ENCODE data around the gene MEGF11.
A peak's percentile ranks its signal among the peaks of the same experiment; 100 is the strongest.
"Not testable (repeated sequence)": the region's sequence is repeated elsewhere in the genome, so short reads cannot be mapped to it uniquely, and the experiment has no call there.

Gene MEGF11

DNA sequence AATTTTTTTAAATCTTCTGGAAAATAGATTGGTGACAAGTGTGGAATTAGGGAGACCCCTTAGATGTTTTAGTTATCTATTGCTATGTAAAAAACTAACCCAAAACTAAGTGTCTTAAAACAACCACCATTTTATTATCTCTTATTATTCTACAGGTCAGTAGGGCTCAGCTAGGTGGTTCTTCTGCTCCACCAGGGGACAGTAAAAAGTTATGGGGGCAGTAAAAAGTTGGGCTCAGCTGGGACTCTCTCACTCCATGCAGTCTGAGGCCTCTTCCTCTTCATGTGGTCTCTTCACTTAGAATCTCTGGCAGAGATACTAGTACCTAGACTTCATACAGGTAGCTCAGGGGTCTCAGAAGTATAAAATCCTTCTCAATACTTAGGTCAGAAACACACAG is 21.8 kb upstream of the MEGF11 start:
- DNase-seq: no peak

DNA sequence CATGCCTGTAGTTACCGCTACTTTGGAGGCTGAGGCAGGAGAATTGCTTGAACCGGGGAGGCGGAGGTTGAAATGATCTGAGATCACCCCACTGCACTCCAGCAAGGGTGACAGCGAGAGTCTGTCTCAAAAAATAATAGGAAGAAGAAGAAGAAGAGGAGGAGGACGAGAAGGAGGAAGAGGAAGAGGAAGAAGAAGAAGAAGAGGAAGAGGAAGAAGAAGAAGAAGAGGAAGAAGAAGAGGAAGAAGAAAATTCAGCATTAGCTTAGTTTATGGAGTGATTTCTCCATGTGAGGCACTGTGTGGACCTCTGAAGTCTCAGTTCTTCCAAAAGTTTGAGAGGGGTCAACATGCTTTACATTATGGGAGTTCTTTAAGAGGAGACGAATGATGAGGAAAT is 17.4 kb upstream of the MEGF11 start:
- no peak for DNase-seq

DNA sequence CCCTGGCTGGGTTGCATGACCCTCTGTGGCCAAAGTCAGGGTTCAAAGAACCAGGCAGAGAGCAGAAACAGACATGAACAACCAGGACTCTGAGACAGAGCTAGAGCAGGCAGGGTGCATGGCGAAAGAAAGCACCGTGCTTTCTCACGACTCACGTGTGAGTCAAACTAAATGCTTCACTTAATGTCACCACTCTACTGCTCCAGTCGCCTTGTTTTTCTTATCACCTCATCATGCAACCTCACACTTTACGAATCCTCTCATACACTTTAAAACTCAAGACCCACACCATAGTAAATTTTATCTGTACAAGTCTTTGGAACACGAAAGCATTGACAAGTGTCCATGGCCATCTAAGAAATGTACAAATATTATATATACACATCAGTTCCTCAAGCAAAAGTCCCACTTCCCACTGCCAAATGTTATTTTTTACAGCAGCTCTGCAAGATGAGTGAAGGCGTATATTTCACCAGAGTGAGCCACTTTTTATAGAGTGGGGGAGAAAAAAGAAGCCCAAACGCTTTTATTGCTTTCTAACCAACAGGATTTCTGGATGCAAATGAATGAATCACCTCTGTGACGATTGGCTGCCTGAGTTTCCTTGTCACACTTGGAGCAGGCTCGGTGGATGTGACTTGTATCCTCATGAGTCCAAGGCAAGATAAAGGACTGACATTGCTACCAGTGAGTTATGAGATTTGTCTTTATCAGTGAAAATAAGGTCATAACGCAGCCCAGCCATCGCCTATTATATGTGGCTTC is 16.0 kb upstream of the MEGF11 start:
- peak in 1 of 2 experiments; percentile 27 for DNase-seq

DNA sequence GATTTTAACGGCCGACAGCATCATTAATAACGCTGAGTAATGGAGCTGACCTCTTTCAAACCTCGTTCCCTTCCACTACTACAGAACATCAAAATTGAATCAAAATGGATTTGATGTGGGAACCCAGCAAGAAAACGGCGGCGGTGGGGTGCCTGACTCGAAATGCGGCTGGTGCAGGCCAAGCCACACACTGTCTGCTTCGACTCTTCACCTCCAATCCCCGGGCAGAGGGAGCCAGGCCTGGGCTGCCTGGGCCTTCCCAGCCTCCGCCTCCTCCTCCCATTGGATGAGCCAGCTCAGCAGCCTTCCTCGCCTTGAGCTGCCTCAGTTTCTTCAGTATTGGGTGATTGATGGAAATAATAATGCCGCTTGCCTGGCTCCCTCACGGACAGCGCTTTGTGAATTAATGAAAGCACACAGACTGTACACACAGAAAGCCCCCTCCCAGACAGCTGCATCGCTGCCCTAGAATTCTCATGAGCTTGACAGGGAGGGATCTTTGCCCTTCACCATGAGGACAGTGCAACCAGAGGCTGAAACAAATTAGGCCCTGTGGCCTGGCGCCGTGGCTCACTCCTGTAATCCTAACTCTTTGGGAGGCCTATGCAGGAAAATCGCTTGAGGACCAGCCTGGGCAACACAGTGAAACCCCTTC is 11.4 kb upstream of the MEGF11 start:
- DNase-seq: no peak

DNA sequence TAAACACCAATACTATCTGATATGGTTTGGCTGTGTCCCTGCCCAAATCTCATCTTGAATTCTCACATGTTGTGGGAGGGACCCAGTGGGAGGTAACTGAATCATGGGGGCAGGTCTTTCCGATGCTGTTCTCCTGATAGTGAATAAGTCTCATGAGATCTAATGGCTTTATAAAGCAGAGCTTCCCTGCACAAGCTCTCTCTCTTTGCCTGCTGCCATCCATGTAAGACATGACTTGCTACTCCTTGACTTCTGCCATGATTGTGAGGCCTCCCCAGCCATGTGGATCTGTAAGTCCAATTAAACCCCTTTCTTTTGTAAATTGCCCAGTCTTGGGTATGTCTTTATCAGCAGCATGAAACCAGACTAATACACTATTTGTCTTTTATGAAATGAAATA is 9.3 kb upstream of the MEGF11 start:
- not testable (repeated sequence) for DNase-seq

DNA sequence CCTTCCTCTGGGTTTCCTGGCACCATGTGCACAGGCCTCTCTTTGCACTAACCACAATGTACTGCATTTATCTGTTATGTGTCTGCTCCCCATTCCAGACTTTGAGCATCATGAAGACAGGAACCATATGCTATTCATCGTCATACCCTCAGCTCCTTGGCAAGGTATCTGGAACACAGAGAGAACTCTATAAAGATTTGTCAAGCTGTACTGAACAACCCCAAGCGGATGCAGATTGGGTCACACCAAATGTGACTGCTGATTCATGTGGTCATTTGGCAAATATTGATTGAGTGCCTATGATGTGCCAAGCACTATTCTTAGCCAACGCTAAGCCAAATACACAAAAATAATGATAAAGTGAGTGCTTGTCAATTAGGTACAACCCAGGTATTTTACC is 7.5 kb upstream of the MEGF11 start:
- no peak for DNase-seq

DNA sequence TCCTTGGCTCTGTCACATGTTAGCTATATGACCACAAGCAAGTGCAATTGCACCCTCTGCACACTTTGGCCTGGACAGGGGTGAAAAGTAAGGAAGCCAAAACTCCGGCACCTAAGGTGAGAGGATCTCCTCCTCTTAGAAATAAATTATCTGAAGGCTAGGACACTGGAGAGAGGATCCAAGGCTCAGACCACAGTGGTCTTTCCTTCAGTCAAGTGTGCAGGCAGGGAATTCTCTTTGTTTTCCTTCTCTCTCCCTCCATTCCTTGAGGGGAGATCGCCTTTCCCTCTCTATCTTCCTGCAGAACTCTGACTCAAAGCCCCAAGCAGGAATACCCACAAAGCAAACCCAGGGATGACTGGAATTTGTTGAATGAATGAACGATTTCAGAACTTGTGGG is 3.1 kb upstream of the MEGF11 start:
- DNase-seq: no peak

DNA sequence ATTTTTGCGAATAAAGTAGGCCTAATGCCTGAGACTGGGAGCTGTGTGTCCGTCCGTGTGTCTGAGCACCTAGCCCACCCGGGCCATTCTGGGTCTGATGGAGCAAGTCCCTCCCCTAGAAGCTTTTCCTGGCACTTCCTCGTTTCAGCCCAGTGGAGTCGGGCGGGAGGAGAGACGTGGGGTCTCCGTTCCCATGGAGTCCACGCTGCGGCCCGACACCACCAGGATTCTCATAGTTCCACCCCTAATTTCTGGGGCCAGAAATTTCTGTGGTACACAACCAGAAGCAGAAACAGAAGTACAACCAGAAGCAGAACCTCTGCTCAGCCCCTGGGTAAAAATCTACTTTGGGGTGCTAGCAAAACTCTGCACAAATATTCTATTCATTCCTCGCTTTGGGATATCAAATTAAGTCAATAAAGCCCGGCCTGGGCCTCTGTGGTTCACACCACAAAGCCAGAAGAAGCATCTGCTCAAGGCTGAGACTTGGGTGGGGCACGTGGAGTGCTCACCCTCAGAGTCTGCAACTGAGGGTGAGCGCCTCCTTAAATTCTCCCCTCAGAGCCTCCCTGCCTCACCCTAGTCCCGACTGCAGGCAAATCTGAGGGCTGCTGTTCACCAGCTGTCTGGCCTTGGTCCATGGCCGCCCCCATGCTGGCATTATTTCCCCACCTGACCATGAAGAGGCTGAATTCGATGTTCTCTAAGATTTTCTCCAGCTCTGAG is 1.6 kb upstream of the MEGF11 start:
- DNase-seq: no peak

DNA sequence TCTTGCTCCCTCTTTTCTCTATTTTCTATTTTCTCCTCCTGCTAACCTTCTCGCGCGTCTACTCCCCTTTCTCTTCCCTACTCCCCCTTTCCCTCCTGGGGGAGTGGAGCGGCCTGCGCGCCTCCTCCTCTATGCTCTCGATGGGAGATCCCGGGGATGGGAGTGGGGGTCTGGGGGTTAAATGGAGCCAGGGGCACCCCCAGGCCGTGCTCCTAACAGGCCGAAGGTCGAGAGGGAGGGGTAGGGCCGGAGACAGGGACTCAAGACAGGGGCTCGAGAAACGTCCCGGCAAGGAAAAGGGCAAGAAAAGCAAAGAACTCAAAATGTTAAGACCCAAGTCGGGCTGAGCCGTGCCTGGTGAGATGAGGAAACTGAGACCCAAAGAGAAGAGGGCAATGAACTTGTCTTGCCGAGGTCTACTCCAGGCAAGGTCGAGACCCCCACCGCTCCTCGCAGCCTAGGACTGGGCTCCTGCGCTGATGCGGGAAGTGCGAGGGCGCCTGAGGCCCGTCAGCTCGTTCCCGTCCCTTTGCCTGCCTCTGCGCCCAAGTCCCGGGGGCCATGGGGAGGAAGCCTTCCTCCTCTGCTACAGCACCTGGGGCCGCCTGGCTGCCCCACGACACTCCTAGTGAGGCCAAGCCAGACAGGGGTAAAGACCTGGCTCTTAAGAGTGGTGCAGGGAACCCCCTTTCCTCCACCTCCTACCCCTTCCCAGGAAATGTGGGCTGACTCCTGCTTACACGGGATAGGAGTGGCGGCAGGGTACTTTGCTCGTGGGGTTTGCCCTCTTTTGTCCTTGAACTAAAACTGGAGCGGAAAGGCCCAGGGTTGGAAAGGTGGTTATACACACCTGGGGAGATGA is 770 bp upstream of the MEGF11 start:
- no peak for DNase-seq

DNA sequence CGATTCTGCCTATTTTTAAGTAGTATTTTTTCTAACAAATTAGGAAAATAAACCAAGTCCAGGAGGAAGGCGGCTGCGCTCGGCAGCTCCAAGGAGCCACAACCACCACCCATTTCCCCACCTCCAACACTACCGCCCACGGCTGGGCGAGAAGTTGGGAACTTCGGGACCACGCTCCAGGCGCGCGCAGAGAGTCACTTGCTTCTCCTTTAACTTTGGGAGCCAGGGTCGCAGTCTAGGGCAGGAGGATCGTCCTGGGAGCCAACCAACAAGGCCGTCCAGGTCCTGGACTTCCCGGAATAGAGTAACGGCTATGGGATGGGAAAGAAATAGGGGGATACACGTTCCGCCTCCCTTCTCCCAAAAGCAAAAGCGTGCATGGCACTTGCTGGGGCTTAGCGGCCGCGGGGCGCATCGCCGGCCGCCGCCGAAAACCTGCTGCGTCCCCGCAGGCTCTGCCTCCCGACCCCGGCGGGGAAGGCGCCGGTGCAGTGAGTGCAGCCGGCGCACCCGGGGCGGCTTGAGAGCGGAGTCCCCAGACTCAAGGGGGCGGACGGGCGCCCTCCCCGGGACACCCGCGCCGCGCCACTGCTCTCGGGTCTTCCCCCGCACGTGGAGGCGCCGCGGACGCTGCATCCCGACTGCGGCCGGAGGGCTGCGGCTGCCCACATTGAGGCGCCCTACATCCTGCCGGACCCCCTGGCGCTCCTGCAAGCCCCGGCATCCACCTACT is 699 bp downstream of the MEGF11 start:
- peak; percentile 34 to 56 for DNase-seq

DNA sequence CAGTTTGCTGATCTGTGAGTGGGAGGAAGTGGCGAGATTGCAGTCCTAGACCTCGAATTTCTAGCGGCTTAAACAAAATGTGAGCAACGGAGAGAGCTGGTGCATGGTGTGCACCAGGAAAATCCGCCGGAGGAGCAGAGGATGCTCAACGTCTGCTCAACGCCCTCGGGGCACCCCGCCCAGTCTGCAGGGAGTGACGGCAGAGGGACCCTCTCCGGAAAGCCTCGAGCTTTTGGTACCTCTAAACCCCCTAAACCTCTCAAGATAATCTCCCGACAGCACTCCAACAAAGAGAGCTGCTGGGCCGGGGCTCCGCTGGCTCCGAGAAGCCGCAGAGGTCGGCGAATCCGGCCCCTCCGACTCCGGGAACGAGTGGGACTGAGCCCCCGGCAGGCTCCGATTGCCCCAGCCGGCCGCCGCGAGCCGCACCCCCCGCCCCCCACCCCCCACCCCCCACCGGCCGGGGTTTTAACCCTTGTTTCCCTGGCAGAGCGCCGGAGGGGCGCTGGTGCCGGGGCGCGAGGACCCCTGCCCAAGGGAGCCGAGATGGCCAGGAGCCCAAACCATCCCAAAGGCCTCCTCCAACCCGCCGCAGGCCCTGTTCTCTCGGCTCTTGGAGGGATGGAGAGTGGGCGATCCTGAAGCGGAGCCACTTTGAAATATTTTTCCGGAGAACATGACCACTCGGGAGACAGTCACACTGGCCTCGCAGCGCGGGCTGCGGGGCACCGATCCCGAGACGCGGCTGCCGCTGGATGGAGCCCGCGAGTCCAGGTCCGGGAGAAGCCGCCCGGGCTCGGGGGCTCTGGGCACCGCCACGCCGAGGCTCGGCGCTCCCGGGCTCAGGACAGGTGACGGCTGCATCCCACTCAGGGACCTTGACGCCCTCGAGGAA is 1.5 kb downstream of the MEGF11 start:
- peak; percentile 32 to 66 for DNase-seq

DNA sequence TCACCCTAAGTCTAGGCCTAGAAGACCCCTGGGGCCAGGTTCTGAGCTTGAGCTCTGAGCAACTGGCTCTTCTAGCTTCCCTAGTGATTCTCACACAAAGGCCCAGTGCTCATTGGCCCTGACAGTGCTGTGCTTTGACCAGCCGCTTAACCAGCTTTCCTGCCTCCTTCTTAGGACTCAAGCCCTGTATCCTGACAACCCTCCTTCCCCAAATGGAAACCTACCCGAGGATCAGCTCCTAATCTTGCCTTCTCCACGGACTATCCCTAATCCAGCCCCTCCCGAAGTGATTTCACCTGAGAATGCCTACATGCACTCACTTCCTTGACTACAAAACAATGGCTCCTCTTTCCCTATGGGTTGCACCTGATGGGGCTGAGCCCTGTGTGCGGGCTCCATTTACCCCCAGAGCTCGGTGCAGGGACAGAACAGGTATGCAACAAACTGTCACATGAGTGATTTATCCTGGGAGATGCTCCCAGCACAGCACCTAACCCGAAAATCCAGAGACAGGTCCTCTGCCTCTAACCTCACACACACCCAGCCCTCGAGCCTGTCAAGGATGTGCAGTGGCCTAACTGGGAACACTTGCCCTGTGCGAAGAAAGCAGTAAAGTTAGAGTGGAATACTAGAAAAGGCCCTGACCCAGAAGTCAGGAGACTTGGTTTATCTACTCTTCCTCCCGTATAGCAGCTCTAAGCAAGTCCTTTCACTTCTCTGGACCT is 2.3 kb downstream of the MEGF11 start:
- no peak for DNase-seq

DNA sequence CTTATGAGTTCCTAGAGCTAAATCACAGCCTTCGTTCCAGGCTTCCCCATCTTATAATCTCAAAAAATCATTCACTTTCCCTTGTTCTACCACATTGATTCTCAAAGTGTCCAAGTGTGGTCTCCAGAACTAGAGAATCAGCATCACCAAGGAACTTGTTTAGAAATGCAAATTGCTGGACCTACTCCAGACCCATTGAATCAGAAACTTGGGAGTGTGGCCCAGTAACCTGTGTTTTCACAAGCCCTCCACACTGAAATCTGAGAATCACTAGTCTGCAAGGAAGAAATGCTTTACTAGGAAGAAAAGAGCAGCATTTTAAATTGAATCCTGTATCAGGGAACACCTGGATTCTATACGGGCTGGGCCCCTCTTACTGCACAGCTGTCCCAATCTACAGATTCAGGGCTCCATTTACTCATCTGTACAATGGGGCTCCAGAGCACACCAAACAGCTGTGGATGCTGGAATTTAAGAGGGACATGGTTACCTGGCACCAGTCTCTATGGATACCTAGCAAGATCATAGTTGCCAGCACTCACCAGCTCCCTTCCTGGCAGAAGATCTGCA is 3.9 kb downstream of the MEGF11 start:
- DNase-seq: no peak

DNA sequence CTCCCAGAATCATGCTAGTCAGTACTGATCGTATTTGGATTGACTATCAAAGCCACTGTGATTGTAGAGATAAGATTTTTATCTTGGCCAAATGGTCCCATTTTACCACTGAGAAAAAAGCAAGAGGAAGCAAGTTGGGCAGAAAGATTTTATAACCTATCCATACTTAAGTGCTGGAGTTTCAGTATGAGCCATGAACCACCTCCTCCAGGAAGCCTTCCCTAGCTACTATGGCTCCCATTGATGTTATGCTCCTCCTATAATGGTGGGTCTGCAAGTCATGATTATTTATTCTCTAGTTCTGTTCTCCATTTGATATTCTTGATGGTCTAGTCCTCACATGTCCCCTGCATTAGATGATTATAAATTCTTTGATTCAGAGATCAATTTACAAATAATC is 6.6 kb downstream of the MEGF11 start:
- DNase-seq: no peak

DNA sequence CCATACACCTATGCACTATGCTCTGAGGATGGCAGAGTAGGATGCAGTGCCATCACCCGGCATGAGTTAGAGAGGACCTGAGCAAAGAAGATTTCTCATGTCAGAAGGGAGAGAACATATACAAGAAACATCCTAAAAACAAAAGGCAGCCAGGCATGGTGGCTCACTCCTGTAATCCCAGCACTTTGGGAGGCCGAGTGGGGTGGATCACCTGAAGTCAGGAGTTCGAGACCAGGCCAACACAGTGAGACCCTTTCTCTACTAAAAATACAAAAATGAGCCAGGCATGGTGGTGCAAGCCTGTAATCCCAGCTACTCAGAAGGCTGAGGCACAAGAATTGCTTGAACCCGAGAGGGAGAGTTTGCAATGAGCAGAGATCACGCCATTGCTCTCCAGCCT is 7.7 kb downstream of the MEGF11 start:
- not testable (repeated sequence) for DNase-seq

DNA sequence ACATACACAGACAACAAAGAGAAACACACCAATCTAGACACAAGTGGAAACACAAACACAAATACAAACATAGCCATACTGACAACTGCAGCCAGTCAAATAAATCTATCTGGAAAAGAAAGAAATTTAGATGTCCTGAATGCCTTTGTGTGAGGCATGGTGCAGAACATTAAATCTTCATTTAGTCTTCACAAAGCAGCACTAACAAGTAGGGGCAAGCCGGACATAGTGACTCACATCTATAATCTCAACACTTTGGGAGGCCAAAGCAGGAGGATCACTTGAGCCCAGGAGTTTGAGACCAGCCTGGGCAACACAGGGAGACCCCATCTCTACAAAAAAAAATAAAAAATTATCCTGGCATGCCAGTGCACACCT is 11.7 kb downstream of the MEGF11 start:
- DNase-seq: no peak

DNA sequence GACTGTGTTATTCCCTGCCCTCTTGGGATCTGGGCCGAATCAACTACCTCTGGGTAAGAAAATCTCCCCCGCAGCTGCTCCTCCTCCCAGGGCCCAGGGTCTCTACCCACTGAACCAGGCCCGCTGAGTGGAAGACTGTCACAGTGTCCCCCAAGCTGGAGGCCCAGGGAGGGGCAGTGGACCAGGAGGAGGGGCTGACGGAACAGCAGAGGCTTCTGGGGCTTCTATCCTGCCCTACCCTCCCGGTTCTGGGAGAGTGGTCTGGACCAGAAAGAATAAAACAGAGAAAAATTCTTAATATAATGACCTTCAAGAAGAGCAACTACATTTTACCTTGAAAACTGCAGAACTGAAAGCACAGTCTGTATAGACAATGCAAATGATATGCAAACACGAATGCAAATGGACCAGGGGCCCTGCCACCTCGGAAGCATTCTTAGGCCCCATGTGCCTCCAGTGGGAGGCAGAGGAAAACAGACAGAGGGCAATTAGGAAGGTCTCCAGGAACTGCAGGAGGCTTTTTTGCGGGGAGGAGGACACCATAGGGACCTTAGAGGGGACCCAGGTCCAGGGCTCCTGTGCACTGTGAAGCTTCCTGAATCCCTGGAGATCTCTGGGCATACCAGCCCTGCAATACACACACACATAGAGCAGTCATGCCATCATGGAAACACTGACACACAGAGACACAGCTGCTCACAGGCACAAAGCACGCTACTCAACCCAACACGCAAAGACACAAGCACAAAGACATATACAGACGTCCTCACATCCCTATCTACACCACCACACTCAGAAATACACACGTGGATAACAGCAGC is 12.3 kb downstream of the MEGF11 start:
- no peak for DNase-seq

DNA sequence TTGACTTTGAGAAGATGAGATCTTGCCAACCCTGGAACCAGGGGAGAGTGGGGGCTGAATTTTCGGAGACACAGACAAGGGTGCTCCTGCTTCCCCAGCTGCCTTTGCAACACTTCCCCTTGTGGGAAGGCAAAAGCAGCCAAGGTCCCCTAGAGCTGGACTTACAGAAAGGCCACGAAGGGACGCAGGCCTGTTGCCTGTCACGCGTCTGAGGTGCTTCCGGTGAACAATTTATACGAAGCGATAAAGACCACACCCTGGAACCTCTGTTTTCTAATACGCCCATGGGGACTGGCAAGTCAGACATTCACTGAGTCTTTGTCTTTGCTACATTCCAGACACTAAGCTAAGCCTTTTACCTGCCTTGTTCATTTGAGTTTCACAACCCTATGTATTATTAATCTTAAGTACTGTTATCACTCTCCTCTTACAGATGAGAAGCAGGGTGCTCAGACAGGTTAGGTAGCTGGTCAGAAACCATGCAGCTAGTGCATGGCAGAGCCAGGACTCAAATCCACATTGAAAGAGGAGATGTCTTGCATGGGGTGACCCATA is 13.2 kb downstream of the MEGF11 start:
- no peak for DNase-seq

DNA sequence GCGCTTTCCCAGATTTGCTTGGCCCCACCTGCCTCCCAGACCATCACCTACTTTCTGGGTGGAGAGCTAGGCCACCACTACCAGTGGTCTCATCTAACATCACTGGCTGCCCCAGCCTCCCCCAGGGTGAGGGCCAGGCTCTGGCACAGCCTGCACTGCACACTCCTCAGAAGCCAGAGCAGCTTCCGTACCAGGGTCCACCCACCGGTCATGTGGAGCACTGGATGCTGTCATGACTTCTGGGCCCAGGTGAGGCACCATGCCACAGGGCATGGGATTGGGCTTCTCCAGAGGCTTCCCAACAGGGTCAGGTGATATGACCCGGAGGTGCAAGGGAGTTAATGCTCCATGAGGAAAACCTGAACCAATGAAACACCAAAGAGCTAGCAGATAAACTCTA is 14.0 kb downstream of the MEGF11 start:
- DNase-seq: no peak

All from NCI-H524 (cell line).